GM18519 (cell line): ENCODE measurements around the gene SEMA6C.
"Not testable (repeated sequence)": the region's sequence is repeated elsewhere in the genome, so short reads cannot be mapped to it uniquely, and the experiment has no call there.

ENCODE experiments used
- ATAC-seq: cut with Tn5 transposase; IDR thresholded peaks from one replicate; pipeline ENCODE4 v1.9.1; 2021; ENCODE audit warnings: mild to moderate bottlenecking, moderate library complexity; ENCODE audit not compliant: unreplicated experiment, low FRiP score

SEMA6C gene

DNA sequence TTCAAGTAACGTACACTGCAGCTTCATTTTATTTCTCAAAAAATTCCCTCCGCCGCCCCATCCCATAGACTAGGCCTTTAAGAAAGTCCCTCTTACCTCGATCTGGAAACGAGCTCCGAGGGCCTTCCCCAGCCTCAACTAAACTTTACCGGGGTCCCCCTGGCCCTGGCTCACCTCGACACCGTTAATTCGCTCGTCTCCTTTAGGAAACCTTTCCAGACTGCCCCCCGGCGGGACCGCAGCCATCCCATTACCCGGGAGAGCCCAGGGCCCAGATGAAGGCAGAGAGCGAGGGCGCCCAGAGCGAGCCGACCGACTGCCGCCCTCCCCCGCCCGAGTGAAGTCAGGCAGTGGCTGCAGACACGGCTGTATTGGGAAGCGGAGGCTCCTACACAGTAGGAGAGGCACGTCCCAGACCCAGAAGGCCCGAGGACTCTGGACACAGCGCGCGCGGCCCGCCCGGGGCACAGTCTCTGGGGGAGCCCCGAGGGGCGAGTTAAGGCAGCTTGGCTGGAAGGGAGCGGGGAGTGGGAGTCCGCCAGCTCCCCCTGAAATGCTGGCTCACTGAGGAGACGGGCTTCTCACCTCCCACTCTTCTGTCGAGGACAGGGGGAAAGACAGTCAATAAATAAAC, 14.6 kb downstream of the SEMA6C start:
- ATAC-seq, result no peak

- ATAC-seq, result no peak
Measured at GRCh38 chr1:151130987-151131586, 15.3 kb downstream of the SEMA6C start.

GRCh38 chr1:151128800-151129199, 17.6 kb downstream of the SEMA6C start:
- ATAC-seq, result no peak

GRCh38 chr1:151124763-151125403, 21.5 kb downstream of the SEMA6C start:
- ATAC-seq, result no peak

GRCh38 chr1:151113877-151114276, 32.6 kb downstream of the SEMA6C start:
- no peak for ATAC-seq

DNA sequence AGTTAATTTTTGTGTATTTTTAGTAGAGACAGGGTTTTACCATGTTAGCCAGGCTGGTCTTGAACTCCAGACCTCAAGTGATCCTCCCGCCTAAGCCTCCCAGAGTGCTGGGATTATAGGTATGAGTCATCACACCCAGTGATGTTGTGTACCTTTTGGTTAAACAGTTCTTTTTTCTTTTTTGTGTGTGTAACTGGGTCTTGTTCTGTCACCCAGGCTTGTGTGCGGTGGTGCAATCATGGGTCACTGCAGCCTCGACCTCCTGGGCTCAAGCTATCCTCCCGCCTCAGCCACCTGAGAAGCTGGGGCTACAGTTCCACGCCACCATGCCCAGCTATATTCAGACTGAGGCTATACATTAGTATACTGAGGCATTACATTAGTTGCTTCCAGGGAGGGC, 38.1 kb downstream of the SEMA6C start:
- ATAC-seq, result no peak

GRCh38 chr1:151106894-151107293, 39.5 kb downstream of the SEMA6C start:
- no peak for ATAC-seq

- ATAC-seq, result no peak
Measured at GRCh38 chr1:151104630-151105029, 41.8 kb downstream of the SEMA6C start.

DNA sequence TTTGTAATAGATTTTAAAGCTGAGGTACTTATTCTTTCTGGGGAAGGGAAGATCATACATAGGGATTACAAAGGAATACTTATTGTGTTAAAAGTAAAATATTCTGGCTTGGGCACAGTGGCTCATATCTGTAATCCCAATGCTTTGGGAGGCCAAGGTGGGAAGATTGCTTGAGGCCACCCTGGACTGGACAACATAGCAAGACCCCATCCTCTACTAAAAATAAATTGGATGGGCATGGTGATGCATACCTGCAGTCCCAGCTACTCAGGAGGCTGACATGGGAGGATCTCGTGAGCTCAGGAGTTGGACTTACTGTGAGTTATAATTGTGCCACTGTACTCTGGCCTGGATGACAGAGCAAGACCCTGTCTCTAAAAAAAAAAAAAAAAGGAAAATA, 48.3 kb downstream of the SEMA6C start:
- ATAC-seq, result no peak

GRCh38 chr1:151097426-151097825, 49.0 kb downstream of the SEMA6C start:
- ATAC-seq, result not testable (repeated sequence)

DNA sequence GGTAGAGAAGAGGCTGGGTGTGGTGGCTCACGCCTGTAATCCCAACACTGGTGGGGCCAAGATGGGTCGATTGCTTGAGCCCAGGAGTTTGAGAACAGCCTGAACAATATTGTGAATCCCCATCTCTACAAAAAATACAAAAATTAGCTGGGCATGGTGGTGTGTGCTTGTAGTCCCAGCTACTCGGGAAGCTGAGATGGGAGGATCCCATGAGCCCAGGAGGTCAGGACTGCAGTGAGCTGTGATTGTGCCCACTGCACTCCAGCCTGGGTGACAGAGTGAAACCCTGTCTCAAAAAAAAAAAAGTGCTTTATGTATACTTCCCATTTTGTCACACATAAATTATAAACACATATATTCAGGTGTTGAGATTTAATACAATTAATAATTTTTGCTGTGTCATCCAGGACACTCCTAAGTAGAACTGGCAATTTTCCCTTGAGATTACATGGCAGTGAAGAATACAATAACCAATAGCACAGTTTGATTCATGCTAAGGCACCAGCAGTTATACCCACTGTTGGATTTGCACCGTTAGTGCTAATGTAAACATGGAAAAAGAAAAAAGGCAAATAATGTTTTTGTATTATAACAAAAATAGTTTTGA, 60.4 kb downstream of the SEMA6C start:
- ATAC-seq, result no peak
